ENCODE measurements around the gene GLRX.
A peak's percentile ranks its signal among the peaks of the same experiment; 100 is the strongest.

The GLRX gene

GRCh38 chr5:95822542-95823181 is at the start of gene GLRX:
Gene GLRX (minus strand): TSS chr5:95822726. CDS start chr5:95822662, 64 bp downstream.
- DNase-seq = peak; percentile 50

- DNase-seq = no peak
Measured at GRCh38 chr5:95871146-95871806, 48.8 kb upstream of the GLRX start.

GRCh38 chr5:95870105-95870672 is 47.7 kb upstream of the GLRX start:
- no peak for DNase-seq

GRCh38 chr5:95869173-95869855 is 46.8 kb upstream of the GLRX start:
- DNase-seq = peak; percentile 55

- no peak for DNase-seq
Measured at GRCh38 chr5:95868136-95868535, 45.6 kb upstream of the GLRX start.

GRCh38 chr5:95866435-95867040 is 44.0 kb upstream of the GLRX start:
- DNase-seq = no peak

GRCh38 chr5:95864944-95865504 is 42.5 kb upstream of the GLRX start:
- DNase-seq = no peak

- no peak for DNase-seq
Measured at GRCh38 chr5:95864456-95864855, 41.9 kb upstream of the GLRX start.

- no peak for DNase-seq
Measured at GRCh38 chr5:95863383-95863757, 40.8 kb upstream of the GLRX start.

- DNase-seq = no peak
Measured at GRCh38 chr5:95862671-95863382, 40.3 kb upstream of the GLRX start.

- no peak for DNase-seq
Measured at GRCh38 chr5:95861864-95862561, 39.5 kb upstream of the GLRX start.

- DNase-seq = no peak
Measured at GRCh38 chr5:95861221-95861863, 38.8 kb upstream of the GLRX start.

GRCh38 chr5:95859661-95860060 is 37.1 kb upstream of the GLRX start:
- no peak for DNase-seq

- peak; percentile 89 for DNase-seq
Measured at GRCh38 chr5:95858661-95859595, 36.4 kb upstream of the GLRX start.

- DNase-seq = no peak
Measured at GRCh38 chr5:95858023-95858461, 35.5 kb upstream of the GLRX start.

- no peak for DNase-seq
Measured at GRCh38 chr5:95857185-95857945, 34.8 kb upstream of the GLRX start.

GRCh38 chr5:95856501-95856981 is 34.0 kb upstream of the GLRX start:
- no peak for DNase-seq

- DNase-seq = no peak
Measured at GRCh38 chr5:95853490-95853889, 31.0 kb upstream of the GLRX start.

- DNase-seq = no peak
Measured at GRCh38 chr5:95852567-95852966, 30.0 kb upstream of the GLRX start.

Measured in activated gamma-delta T cell treated with Interleukin-2 at 50 U/mL for 16 hours (primary cell).